Activated T-helper 2 cell treated with anti-CD3 and anti-CD28 coated beads, Interferon-gamma antibody, Interleukin-2, Interleukin-4, amounts not matched to agents 10 μg/mL and 5 μg/mL and 100 μg/mL, durations not matched to agents 14 hours and 24 hours and 36 hours (primary cell): Measurements from ENCODE around the gene TJAP1. TPM values are rescaled to one million over a fixed set of nuclear protein-coding genes. Genes with fewer than 3 reads are reported as not detected.

Experiments used
- DNase-seq: peaks from one replicate; pipeline ENCODE4 v3.0.0; 2021; ENCODE audit warnings: low spot score
- H3K27ac Mint-ChIP-seq: one replicate; pipeline ENCODE4 v1.8.0; 2021; ENCODE audit warnings: mixed read lengths
- H3K27me3 Mint-ChIP-seq: one replicate; pipeline ENCODE4 v1.8.0; 2021; ENCODE audit warnings: low read depth, mixed read lengths
- H3K36me3 Mint-ChIP-seq: one replicate; pipeline ENCODE4 v1.8.0; 2021; ENCODE audit warnings: low read depth, mixed read lengths
- H3K4me1 Mint-ChIP-seq: one replicate; pipeline ENCODE4 v1.8.0; 2021; ENCODE audit warnings: low read depth, mixed read lengths
- H3K4me3 Mint-ChIP-seq: one replicate; pipeline ENCODE4 v1.8.0; 2021; ENCODE audit warnings: low read depth, mild to moderate bottlenecking, moderate library complexity, mixed read lengths
- H3K9me3 Mint-ChIP-seq: one replicate; pipeline ENCODE4 v1.8.0; 2021; ENCODE audit warnings: mixed read lengths
- intact Hi-C: fragments of 100-400 bp; cut with micrococcal nuclease; formaldehyde crosslinking; loops from one replicate; pipeline ENCODE4 v1.15.1; 2023
- total RNA-seq: library from RNA; stranded (reverse); gene quantifications from 2 replicates; pipeline ENCODE4 v1.2.3, GENCODE V29; 2022

TJAP1 gene
- total RNA-seq, 1 donor from 2014 or later, result 42.7 TPM

GRCh38 chr6:43544461-43544860 lies 67.1 kb downstream of the TJAP1 start:
- no peak overlapping the region for H3K27ac Mint-ChIP-seq
- no peaks in the 10 kb centered on the region for H3K27me3 Mint-ChIP-seq
- no peak overlapping the region for H3K4me3 Mint-ChIP-seq
- no peaks in the 10 kb centered on the region for H3K4me1 Mint-ChIP-seq
- no peaks in the 10 kb centered on the region for H3K9me3 Mint-ChIP-seq
- peaks cover 66% of the 10 kb centered on the region for H3K36me3 Mint-ChIP-seq
- no peak for DNase-seq
- intact Hi-C loops, result no loop called here

GRCh38 chr6:43547222-43547621 lies 69.9 kb downstream of the TJAP1 start:
- no peaks in the 10 kb centered on the region for H3K27me3 Mint-ChIP-seq
- intact Hi-C loops, result no loop called here
- H3K36me3 Mint-ChIP-seq, result peaks cover 70% of the 10 kb centered on the region
- no peak overlapping the region for H3K4me3 Mint-ChIP-seq
- no peak overlapping the region for H3K27ac Mint-ChIP-seq
- H3K4me1 Mint-ChIP-seq, result no peaks in the 10 kb centered on the region
- no peak for DNase-seq
- no peaks in the 10 kb centered on the region for H3K9me3 Mint-ChIP-seq

Other genes with a start within 250 kb of the TJAP1 start
- gene DNPH1, start 248.1 kb upstream of the TJAP1 start, total RNA-seq, result 70.5 and 76.7 TPM in 2 replicates
- 1.5 TPM in 2 replicates for gene TTBK1, start 234.1 kb upstream of the TJAP1 start, total RNA-seq
- gene SLC22A7, start 179.3 kb upstream of the TJAP1 start, total RNA-seq, result not detected in 2 replicates
- gene CRIP3, start 168.7 kb upstream of the TJAP1 start, total RNA-seq, result 0.34 and 0.75 TPM in 2 replicates
- 11.5 and 13.2 TPM in 2 replicates for gene ZNF318, start 107.9 kb upstream of the TJAP1 start, total RNA-seq
- gene ABCC10, start 50.0 kb upstream of the TJAP1 start, total RNA-seq, result 45.6 and 46.7 TPM in 2 replicates
- 2.1 and 2.5 TPM in 2 replicates for gene DLK2, start 22.0 kb upstream of the TJAP1 start, total RNA-seq
- gene LRRC73, start 32.8 kb downstream of the TJAP1 start, total RNA-seq, result 0.11 and 0.21 TPM in 2 replicates
- 51.7 and 59.0 TPM in 2 replicates for gene YIPF3, start 39.4 kb downstream of the TJAP1 start, total RNA-seq
- gene POLR1C, start 39.5 kb downstream of the TJAP1 start, total RNA-seq, result 60.8 and 63.8 TPM in 2 replicates
- gene XPO5, start 98.5 kb downstream of the TJAP1 start, total RNA-seq, result 114 and 119 TPM in 2 replicates
- gene POLH, start 98.6 kb downstream of the TJAP1 start, total RNA-seq, result 35.7 and 44.5 TPM in 2 replicates
- 71.7 and 78.4 TPM in 2 replicates for gene GTPBP2, start 151.7 kb downstream of the TJAP1 start, total RNA-seq
- gene MAD2L1BP, start 158.3 kb downstream of the TJAP1 start, total RNA-seq, result 35.4 and 38.4 TPM in 2 replicates
- gene RSPH9, start 167.5 kb downstream of the TJAP1 start, total RNA-seq, result not detected in 2 replicates
- 44.8 and 45.1 TPM in 2 replicates for gene MRPS18A, start 210.2 kb downstream of the TJAP1 start, total RNA-seq